HepG2 (cell line): ENCODE measurements around the gene KRTAP22-2.

Source experiments
- CHD4 ChIP-seq: fragments of 200-600 bp; sonication (generic); IDR thresholded peaks from 2 replicates; pipeline ENCODE4 v1.7.0; 2017; ENCODE audit warnings: mild to moderate bottlenecking, low read length, borderline replicate concordance
- CTCF ChIP-seq: sonication (generic); formaldehyde crosslinking; IDR thresholded peaks from 2 replicates; pipeline ENCODE4 v1.5.0; 2020; ENCODE audit warnings: mild to moderate bottlenecking, missing genetic modification reagents, moderate library complexity
- ELF1 ChIP-seq: sonication (generic); formaldehyde crosslinking; IDR thresholded peaks from 2 replicates; pipeline ENCODE4 v1.4.0; 2020; ENCODE audit warnings: missing genetic modification reagents
- ETS1 ChIP-seq: sonication (generic); formaldehyde crosslinking; IDR thresholded peaks from 2 replicates; pipeline ENCODE4 v1.4.0; 2020; ENCODE audit warnings: missing genetic modification reagents
- GABPA ChIP-seq, 2 experiments: IDR thresholded peaks; 2 replicates each; pipeline ENCODE4 v1.6.1; 2011 to 2016; ENCODE audit warnings: low read depth in 2 of 2, low read length in 1 of 2, missing biosample characterization in 1 of 2, missing genetic modification characterization in 1 of 2
- GMEB1 ChIP-seq: sonication (generic); formaldehyde crosslinking; IDR thresholded peaks from 2 replicates; pipeline ENCODE4 v1.5.1; 2020; ENCODE audit warnings: missing genetic modification reagents, mild to moderate bottlenecking, borderline replicate concordance
- NFIC ChIP-seq: IDR thresholded peaks from 2 replicates; pipeline ENCODE4 v1.6.1; 2012; ENCODE audit warnings: mild to moderate bottlenecking, low read length, inconsistent platforms
- SMARCC2 ChIP-seq: fragments of 450-650 bp; IDR thresholded peaks from 2 replicates; pipeline ENCODE4 v1.6.1; 2017; ENCODE audit warnings: antibody characterized with exemption, mild to moderate bottlenecking
- TBP ChIP-seq: sonication (generic); formaldehyde crosslinking; IDR thresholded peaks from 2 replicates; pipeline ENCODE4 v1.5.0; 2020; ENCODE audit warnings: missing genetic modification reagents
- ZNF513 ChIP-seq: sonication (generic); formaldehyde crosslinking; conservative IDR thresholded peaks from 2 replicates; pipeline ENCODE4 v1.5.0; 2020; ENCODE audit warnings: missing genetic modification reagents
- TF ChIP-seq, protein P1 (sequence below): IDR thresholded peaks from 2 replicates; pipeline ENCODE4 v1.6.1; 2012; ENCODE audit warnings: inconsistent platforms
- TF ChIP-seq, protein P2 (sequence below): sonication (generic); formaldehyde crosslinking; IDR thresholded peaks from 2 replicates; pipeline ENCODE4 v1.9.0; 2022; ENCODE audit warnings: low read depth, missing genetic modification reagents
- TF ChIP-seq, protein P3 (sequence below), 2 experiments: IDR thresholded peaks; 2 replicates each; pipeline ENCODE4 v1.6.1; 2011 to 2012; ENCODE audit warnings: low read length in 2 of 2, borderline replicate concordance in 1 of 2, low read depth in 1 of 2, mild to moderate bottlenecking in 1 of 2, moderate library complexity in 1 of 2

DNA sequence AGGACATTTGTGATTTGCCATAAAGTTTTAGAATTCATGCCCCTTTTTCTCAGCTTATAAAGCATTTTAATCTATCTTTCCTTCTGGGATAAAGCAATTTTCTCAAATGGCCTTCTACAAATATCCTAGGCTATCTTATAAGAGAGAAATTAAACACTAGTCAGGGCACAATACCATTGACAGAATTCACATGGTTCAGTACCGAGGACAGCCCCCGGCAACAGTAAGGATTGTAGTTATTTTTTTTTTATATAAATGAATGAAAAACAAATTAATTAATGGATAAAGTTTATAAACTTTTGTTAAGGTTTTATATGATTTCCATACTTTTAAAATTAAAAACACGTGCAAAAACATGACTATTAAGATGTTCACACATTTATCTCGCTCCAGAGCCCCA is 37.9 kb upstream of the KRTAP22-2 start:
- TF ChIP-seq SMARCC2 (no peak), TBP (CRISPR knock-in tag) (no peak), CTCF (CRISPR knock-in tag) (no peak), ETS1 (no peak), GABPA (IDR thresholded peaks at IDR 0.05; ENCODE audit: low read depth, low read length) (no peak), GABPA (CRISPR knock-in tag; IDR thresholded peaks at IDR 0.05; ENCODE audit: low read depth) (no peak), ZNF513 (CRISPR knock-in tag) (no peak), ELF1 (CRISPR knock-in tag) (no peak), NFIC (no peak), CHD4 (no peak), GMEB1 (CRISPR knock-in tag) (no peak)
- TF ChIP-seq, protein P1, sequence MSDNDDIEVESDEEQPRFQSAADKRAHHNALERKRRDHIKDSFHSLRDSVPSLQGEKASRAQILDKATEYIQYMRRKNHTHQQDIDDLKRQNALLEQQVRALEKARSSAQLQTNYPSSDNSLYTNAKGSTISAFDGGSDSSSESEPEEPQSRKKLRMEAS: no peak
- TF ChIP-seq, protein P2, sequence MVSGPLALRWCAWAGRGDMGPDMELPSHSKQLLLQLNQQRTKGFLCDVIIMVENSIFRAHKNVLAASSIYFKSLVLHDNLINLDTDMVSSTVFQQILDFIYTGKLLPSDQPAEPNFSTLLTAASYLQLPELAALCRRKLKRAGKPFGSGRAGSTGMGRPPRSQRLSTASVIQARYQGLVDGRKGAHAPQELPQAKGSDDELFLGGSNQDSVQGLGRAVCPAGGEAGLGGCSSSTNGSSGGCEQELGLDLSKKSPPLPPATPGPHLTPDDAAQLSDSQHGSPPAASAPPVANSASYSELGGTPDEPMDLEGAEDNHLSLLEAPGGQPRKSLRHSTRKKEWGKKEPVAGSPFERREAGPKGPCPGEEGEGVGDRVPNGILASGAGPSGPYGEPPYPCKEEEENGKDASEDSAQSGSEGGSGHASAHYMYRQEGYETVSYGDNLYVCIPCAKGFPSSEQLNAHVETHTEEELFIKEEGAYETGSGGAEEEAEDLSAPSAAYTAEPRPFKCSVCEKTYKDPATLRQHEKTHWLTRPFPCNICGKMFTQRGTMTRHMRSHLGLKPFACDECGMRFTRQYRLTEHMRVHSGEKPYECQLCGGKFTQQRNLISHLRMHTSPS: no peak
- TF ChIP-seq, protein P3, sequence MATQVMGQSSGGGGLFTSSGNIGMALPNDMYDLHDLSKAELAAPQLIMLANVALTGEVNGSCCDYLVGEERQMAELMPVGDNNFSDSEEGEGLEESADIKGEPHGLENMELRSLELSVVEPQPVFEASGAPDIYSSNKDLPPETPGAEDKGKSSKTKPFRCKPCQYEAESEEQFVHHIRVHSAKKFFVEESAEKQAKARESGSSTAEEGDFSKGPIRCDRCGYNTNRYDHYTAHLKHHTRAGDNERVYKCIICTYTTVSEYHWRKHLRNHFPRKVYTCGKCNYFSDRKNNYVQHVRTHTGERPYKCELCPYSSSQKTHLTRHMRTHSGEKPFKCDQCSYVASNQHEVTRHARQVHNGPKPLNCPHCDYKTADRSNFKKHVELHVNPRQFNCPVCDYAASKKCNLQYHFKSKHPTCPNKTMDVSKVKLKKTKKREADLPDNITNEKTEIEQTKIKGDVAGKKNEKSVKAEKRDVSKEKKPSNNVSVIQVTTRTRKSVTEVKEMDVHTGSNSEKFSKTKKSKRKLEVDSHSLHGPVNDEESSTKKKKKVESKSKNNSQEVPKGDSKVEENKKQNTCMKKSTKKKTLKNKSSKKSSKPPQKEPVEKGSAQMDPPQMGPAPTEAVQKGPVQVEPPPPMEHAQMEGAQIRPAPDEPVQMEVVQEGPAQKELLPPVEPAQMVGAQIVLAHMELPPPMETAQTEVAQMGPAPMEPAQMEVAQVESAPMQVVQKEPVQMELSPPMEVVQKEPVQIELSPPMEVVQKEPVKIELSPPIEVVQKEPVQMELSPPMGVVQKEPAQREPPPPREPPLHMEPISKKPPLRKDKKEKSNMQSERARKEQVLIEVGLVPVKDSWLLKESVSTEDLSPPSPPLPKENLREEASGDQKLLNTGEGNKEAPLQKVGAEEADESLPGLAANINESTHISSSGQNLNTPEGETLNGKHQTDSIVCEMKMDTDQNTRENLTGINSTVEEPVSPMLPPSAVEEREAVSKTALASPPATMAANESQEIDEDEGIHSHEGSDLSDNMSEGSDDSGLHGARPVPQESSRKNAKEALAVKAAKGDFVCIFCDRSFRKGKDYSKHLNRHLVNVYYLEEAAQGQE (IDR thresholded peaks at IDR 0.05; ENCODE audit: borderline replicate concordance in 1 of 2, low read depth in 1 of 2, low read length in 2 of 2): no peak
